ENCODE results near the gene LRP8. TPM values are rescaled to one million over a fixed set of nuclear protein-coding genes. Genes with fewer than 3 reads are reported as not detected.

The LRP8 gene
- total and polyA plus RNA-seq, 9 of the 15 experiments (the other 6 are each of a cell fraction or from before 2014, with no cell fraction given), result 7.1 to 56.1 (median 31.3) TPM

DNA sequence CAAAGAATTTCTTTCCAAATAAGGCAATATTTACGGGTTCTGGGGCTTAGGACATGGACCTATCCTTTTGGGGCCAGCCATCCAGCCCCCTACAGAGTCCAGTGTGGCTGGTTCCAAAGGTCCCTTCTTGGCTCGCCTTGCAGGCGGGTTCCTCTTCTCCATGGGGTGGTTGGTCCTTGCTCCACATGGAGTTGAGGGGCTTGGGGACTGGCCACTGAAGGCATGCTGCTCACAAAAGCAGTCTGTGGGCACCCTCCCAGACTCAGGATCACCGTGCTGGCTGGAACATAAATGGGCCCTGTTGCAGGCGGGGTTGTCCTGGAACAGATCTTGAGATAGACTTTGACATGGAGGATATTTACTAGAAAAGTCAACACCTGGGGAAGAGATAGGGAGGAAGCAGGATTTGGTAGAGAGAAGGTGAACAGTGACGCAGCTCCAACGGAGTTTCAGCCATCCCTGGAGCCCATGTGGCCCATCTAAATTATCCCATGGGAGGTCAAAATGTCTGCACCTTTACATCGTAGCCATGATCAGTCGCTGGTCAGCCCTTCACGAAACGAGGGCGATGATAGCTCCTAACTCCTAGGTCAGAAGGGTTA, 39.1 kb upstream of the LRP8 start (continued):
- TF ChIP-seq PRDM10 (IDR thresholded peaks at IDR 0.05; ENCODE audit: partially characterized antibody) (no peak), ZNF696 (CRISPR knock-in tag; conservative IDR thresholded peaks at IDR 0.05) (no peak), ZC3H4 (CRISPR knock-in tag; IDR thresholded peaks at IDR 0.05; ENCODE audit: borderline replicate concordance) (no peak), XRCC4 (IDR thresholded peaks at IDR 0.05; ENCODE audit: extremely low read depth, insufficient read depth, insufficient read length) (no peak), RBM17 (IDR thresholded peaks at IDR 0.05; ENCODE audit: borderline replicate concordance, low read depth, low read length) (no peak), ILK (tag; IDR thresholded peaks at IDR 0.05; ENCODE audit: borderline replicate concordance, low read depth) (no peak), SMAD4 (CRISPR knock-in tag; conservative IDR thresholded peaks at IDR 0.05) (peak; percentile 18; the same call in 1 of the 2 replicates), BCOR (IDR thresholded peaks at IDR 0.05) (peak; percentile 28; the same call in 1 of the 2 replicates), ZNF174 (CRISPR knock-in tag; IDR thresholded peaks at IDR 0.05) (no peak), EGR1 (conservative IDR thresholded peaks at IDR 0.05) (no peak), ARNT (IDR thresholded peaks at IDR 0.05) (no peak), LEF1 (IDR thresholded peaks at IDR 0.05) (no peak), CBFB (CRISPR knock-in tag; IDR thresholded peaks at IDR 0.05) (no peak), CBX5 (IDR thresholded peaks at IDR 0.05; ENCODE audit: borderline replicate concordance, low read depth) (no peak)
- TF ChIP-seq, protein P1, sequence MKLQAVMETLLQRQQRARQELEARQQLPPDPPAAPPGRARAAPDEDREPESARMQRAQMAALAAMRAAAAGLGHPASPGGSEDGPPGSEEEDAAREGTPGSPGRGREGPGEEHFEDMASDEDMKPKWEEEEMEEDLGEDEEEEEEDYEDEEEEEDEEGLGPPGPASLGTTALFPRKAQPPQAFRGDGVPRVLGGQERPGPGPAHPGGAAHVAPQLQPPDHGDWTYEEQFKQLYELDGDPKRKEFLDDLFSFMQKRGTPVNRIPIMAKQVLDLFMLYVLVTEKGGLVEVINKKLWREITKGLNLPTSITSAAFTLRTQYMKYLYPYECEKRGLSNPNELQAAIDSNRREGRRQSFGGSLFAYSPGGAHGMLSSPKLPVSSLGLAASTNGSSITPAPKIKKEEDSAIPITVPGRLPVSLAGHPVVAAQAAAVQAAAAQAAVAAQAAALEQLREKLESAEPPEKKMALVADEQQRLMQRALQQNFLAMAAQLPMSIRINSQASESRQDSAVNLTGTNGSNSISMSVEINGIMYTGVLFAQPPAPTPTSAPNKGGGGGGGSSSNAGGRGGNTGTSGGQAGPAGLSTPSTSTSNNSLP (IDR thresholded peaks at IDR 0.05; ENCODE audit: borderline replicate concordance, low read depth, low read length), result no peak
- TF ChIP-seq, protein P2, sequence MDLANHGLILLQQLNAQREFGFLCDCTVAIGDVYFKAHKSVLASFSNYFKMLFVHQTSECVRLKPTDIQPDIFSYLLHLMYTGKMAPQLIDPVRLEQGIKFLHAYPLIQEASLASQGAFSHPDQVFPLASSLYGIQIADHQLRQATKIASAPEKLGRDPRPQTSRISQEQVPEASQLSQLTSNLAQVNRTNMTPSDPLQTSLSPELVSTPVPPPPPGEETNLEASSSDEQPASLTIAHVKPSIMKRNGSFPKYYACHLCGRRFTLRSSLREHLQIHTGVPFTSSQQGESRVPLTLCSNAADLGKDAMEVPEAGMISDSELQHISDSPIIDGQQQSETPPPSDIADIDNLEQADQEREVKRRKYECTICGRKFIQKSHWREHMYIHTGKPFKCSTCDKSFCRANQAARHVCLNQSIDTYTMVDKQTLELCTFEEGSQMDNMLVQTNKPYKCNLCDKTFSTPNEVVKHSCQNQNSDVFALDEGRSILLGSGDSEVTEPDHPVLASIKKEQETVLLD (IDR thresholded peaks at IDR 0.05), result no peak
- TF ChIP-seq, protein P3, sequence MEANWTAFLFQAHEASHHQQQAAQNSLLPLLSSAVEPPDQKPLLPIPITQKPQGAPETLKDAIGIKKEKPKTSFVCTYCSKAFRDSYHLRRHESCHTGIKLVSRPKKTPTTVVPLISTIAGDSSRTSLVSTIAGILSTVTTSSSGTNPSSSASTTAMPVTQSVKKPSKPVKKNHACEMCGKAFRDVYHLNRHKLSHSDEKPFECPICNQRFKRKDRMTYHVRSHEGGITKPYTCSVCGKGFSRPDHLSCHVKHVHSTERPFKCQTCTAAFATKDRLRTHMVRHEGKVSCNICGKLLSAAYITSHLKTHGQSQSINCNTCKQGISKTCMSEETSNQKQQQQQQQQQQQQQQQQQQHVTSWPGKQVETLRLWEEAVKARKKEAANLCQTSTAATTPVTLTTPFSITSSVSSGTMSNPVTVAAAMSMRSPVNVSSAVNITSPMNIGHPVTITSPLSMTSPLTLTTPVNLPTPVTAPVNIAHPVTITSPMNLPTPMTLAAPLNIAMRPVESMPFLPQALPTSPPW (CRISPR knock-in tag; IDR thresholded peaks at IDR 0.05), result no peak
- TF ChIP-seq, protein P4, sequence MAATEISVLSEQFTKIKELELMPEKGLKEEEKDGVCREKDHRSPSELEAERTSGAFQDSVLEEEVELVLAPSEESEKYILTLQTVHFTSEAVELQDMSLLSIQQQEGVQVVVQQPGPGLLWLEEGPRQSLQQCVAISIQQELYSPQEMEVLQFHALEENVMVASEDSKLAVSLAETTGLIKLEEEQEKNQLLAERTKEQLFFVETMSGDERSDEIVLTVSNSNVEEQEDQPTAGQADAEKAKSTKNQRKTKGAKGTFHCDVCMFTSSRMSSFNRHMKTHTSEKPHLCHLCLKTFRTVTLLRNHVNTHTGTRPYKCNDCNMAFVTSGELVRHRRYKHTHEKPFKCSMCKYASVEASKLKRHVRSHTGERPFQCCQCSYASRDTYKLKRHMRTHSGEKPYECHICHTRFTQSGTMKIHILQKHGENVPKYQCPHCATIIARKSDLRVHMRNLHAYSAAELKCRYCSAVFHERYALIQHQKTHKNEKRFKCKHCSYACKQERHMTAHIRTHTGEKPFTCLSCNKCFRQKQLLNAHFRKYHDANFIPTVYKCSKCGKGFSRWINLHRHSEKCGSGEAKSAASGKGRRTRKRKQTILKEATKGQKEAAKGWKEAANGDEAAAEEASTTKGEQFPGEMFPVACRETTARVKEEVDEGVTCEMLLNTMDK (IDR thresholded peaks at IDR 0.05; ENCODE audit: borderline replicate concordance, insufficient read depth, low read depth, low read length, poor library complexity, severe bottlenecking), result no peak

Data from K562 (cell line).